HG03342 (cell line): ENCODE results near the gene GSC2.
A peak's percentile ranks its signal among the peaks of the same experiment; 100 is the strongest.

Experiments used
- ATAC-seq: cut with Tn5 transposase; IDR thresholded peaks from one replicate; pipeline ENCODE4 v1.9.1; 2021; ENCODE audit warnings: mild to moderate bottlenecking, moderate library complexity; ENCODE audit not compliant: unreplicated experiment

The GSC2 gene

DNA sequence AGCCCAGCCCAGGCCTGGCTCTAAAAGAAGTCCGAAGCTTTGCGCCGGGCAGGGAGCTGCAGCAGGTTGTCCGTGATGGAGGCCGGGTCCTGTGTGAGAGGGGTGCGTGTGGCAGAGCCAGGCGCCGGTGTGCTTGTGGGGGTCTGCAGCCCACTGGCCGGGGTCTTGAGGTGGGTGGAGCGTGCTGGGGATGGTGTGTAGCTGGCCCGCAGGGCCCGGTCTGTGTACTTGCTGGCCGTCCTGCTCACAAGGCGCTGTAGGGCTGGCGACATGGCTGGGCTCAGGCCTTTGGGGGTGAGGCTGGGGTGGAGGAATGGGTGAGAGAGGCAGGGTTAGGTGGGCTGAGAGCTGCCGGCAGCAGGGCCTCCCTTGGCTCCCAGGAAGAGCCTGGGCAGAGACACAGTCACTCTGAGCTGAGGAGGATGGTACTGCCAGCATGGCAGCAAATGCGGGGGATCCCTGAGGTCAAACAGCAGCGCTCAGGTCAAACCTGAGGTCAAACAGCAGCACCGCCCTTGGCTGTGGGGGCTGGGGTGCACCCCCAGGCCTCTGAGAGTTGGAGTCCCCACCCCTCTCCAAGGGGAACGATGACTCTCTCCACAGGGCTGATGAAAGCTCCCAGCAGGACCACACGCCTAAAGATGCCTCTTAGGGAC lies 15.8 kb downstream of the GSC2 start:
- ATAC-seq: no peak

GRCh38 chr22:19133561-19133960 lies 16.5 kb downstream of the GSC2 start:
- ATAC-seq: no peak

DNA sequence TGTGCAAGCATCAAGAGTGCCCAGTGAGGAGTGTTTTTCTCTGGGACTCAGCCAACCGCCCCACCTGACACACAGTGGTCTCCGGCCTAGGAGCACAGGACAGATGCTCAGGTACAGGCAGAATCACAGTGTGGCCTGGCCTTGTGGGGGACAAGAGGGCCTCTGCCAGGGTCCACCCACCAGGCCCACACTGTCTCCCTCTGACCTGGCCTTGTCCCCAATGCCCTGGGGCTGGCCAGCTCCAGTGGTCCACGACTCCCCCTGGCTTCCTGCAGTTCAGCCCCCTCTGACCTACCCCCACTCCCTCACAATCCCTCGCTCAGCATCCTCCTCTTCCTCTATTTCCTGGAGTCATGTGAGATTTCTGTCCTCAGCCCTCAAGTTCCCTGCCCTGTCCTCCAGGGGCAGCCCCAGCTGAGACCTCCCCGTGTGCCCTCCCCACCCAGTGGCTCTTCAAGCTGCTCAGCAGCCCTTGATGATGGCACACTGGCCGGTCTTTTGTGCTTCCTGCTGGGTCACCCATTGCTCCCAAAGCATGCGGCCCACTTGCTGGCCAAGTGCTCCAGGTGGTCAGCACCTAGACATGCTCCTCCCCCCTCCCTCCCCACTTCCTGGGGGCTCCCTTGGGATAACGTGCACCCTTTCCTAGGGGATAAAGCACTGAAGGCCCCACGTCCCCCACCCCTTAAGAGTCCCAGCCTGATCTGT lies 17.2 kb downstream of the GSC2 start:
- no peak for ATAC-seq

DNA sequence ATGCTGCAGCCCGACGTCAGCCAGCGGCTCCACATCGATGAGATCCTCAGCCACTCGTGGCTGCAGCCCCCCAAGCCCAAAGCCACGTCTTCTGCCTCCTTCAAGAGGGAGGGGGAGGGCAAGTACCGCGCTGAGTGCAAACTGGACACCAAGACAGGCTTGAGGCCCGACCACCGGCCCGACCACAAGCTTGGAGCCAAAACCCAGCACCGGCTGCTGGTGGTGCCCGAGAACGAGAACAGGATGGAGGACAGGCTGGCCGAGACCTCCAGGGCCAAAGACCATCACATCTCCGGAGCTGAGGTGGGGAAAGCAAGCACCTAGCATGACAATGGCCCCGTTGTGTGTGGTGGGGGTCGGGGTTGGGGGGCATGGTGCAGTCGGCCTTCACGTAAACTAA lies 17.9 kb downstream of the GSC2 start:
- no peak for ATAC-seq

GRCh38 chr22:19131685-19132015 lies 18.4 kb downstream of the GSC2 start:
- ATAC-seq: no peak

GRCh38 chr22:19130959-19131684 lies 19.0 kb downstream of the GSC2 start, which contains the start of gene TSSK2:
TSSK2 (plus strand) TSS chr22:19131308; CDS start chr22:19131400, 92 bp downstream.
- ATAC-seq: no peak

GRCh38 chr22:19129871-19130270 lies 20.2 kb downstream of the GSC2 start:
- ATAC-seq: no peak

DNA sequence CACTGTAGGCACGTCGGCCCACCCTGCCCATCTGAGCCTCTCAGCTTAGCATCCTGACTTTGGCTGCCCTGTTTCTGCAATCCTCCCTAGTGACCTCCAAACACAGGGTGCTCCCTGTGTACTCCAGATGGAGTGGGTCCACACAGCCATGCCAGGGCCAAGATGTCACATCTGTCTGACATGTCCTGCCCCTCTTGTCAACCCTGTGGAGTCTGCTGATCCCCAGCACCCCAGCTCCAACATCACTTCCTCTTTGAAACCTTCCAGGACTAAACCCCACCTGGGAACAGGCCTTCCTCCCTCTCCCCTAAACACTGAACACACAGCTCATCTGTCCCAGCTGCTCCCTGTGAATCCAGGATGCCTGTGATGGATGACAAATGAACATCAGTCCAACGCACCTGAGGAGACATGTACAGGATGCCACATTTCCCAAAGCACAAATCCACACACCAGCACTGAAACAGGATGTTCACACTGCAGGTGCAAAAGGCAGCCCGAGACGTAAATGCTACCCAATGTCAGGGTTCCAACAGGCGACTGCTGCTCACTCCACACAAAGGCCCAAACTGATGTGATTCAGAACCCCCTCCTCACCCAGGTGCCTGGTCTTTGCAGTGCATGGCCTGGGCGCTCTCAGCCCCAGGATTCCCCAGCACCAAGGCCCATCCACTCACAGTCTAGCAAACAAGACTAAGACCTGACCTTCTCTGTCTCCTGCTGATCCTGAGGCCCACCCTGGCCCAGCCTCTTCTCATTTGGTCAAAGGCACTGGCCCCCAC lies 21.0 kb downstream of the GSC2 start:
- ATAC-seq: no peak

DNA sequence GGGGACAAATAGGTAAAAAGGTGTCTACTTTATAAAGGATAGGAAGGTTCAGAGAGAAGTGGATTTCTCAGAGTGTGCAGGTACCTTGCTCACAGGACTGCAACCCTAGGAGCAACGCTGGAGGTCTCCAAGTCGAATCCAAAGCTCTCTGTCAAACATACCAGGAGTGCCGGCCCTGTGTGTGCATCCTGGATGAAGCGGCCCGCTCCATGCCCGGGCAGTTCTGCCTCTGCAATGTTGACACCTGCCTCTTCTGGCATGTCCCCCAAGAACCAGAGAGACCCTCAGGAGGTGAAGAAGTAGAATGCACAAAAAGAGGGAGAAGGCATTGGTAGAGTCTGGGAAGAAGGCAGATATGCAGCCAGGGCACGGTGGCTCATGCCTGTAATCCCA lies 22.1 kb downstream of the GSC2 start:
- ATAC-seq: no peak

DNA sequence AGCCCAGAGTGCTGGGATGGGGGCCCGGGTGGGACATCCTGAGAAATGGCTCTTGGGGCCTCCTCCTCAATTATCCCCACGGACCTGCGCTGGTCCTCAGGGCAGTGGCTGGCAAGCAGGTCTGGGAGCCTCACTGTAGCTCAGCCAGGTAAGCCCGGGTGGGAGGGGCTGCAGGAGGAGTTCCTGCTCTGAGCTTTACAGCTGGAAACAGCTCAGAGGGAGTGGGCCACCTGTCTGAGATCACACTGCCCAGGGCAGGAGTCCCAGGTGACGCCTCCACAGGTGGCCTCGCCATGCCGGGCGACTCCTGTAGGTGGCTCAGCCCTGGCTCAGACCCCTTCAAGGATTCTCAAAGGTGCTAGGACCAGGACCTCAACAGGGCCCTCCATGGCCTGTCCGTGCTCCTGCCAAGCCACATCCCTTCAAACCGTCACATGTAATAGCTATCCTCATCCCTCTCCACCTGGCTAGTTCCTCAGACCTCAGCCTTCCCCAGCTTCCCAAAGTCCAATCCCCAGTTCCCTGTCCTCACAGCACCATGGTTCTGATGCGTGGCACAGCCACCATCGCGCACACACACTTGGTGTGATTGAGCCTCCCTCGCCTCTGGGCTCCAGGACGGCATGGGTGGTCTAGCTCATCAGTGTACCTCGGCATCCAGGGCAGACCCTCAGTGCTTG lies 22.6 kb downstream of the GSC2 start:
- ATAC-seq: no peak

DNA sequence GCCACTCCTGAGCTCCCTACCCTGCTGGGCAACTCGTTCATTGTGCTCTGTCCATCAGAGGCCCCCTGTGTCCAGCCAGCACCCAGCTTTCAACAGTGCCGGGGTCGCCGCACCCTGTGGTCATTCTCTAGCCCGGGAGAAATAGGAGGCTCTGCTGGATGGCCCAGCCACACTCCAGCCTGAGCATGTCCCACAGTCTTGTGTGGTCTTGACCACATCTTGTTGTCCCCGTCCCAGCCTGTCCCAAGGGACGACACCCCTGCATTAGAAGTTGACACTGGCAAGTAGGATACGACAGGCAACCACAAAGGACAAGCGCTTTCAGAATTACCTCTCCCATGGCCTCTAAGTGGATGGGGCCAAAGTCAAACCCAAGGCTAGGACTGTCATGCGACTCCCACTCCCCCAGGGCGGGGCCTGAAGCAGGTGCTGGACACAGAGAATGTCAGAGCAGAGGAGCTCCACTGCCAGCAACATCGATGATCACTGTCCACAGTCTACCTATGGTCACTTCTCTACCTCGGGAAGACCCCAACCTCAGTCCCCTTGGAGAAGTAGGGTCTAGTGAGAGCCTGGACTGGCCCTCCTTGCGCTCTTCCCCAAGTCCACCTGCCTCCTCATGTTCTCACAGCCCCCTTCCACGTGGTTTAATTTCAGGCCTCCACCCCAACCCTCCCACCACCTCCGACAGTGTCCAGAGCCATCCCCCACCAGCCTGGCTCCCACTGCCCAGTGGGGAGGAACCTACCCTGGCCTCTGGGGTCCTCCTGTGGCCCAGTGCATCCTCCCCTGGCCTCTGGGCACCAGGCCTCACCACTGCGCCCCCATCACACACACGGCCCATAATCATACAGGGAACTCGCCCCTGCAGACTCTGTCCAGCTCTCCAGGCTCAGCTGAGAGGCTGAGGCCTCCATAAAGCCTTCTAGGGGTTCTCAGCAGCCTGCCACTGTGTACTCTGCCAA lies 23.5 kb downstream of the GSC2 start:
- no peak for ATAC-seq

DNA sequence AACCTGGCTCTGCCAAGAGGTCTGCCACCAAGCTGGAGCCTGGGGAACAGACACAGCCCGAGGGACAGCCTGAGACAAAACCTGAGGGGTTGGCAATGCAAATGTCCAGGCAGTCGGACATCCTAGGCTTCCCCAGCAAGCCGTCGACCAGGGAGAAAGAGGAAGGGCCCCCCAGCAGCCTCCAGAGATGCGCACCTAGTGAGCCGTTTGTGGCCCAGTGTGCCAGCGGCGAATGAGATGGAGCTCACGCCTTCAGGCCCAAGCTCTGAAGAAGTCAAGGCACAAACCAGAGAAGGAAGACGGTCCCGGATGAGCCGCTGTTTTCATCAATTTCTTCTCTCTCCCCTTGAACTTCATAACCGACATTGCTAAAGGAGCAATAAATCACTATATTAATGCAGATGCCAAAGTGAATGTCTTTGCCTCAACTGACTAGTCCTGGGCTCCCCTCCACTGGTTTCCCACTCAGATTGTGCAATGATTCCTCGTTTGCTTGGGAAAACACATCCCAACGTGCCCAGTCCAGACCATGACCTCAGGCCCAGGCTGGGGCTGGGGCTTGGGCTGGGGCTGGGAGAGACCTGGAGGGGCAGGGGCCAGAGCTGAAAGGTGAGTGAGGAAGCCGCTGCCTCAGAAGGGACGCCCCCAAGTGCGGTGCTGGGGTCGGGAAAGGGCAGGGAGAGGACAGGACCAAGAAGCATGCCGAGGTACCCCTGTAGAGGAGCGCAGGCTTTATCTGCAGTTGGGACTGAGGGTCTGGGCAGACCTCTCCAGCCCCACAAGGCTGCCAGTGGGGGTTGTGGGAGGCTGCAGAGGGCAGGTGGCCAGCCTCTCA lies 24.4 kb downstream of the GSC2 start:
- no peak for ATAC-seq

- no peak for ATAC-seq
Measured at GRCh38 chr22:19125011-19125410, 25.1 kb downstream of the GSC2 start.

GRCh38 chr22:19124377-19124776 lies 25.7 kb downstream of the GSC2 start:
- no peak for ATAC-seq

DNA sequence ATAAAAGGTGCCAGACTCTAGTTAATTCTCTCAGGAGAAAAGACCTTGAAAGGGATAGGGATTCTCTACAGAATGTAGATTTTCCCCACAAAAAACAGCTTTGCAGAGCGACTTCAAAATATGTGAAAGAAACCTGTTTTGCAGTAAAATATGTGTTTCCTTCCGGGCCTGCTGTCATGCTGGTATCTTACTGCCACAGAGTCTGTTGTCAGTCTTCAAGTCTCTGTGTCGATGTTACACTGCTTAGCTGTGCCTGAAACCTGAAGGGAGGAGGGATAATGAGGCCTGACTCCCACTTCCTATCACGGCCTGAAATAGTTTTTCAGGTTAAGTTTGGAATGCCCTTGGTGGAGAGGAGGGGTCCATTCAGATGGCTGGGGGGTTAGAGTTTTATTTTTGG lies 26.2 kb downstream of the GSC2 start:
- no peak for ATAC-seq

DNA sequence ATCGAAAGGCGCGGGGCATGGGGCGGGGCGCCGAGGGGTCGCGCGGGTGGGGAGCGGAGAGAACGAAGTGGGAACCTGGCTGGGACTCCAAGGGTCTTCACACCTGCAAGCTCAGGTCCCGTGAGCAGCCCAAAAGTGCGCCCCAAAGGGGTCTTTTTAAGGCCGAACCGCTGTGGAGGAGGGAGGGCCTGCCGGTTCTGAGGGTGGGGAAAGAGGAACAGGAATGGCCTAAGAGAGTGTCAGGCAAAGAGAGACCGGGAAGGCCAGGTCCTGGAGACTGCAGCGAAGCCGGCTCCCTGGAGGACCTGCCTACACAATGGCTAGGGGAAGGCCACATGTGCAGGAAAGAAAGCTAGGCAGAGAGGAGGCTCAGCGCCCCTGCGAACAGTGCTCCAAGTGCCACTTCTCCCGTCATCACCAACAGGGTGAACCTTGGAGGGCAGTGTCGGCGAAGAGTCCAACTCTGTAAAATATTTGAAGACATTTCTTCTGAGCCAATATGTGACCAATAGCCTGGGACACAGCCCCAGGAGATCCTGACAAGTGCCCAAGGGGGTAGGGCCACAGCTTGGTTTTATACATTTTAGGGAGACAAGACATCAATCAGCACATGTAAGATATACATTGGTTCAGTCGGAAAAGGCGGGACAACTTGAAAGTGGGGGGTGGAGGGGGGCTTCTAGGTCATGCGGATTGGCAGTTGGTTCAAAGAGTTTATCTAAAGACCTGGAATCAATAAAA lies 27.2 kb downstream of the GSC2 start:
- ATAC-seq: no peak

DNA sequence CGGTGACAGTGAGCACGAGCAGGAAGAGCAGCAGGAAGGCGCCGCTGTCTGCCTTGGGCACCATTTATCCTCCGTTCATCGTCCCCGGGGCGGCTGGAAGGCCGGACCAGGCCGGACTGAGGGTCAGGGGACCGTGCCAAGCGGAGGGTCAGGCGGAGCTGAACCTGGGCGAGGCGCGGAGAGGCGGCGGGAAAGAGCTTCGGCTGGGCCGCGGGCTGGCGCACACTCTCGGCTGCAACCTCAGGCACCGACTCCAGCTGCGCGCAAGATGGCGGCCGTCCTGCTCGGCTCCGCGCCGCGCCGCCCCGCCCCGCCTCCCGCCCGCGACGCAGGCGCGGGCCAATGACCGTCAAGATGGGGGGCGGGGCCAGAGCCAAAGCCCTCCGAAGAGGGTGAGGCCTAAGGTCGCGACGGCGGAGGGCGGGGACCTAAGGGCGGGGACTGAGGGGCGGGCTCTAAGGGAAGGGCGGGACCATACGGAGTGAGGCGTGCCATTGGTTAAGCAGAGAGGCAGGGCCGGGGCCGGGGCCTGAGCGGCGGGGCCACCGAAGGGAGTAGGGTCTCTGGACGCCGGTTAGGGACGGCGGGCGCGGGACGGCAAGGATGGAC lies 27.8 kb downstream of the GSC2 start, which contains the start of gene DGCR2:
Gene DGCR2, minus strand, starts transcription at position 270 of the 609 bp plus-strand sequence. Its CDS starts 206 bp downstream, at position 64.
- peak; percentile 69 for ATAC-seq
